Effector memory CD4-positive, alpha-beta T cell (primary cell): ENCODE results near the gene GGT6.

Source experiments
- DNase-seq, 3 donors: peaks; one replicate each; pipeline ENCODE4 v3.0.0-alpha.2; 2020
- H3K27ac ChIP-seq: 2 replicates; pipeline ENCODE4 v1.7.0; 2013; ENCODE audit warnings: mild to moderate bottlenecking, low read length, moderate library complexity; ENCODE audit not compliant: insufficient read depth, poor library complexity, severe bottlenecking
- H3K27me3 ChIP-seq: replicated peaks from 2 replicates; pipeline ENCODE4 v1.7.0; 2013; ENCODE audit warnings: mild to moderate bottlenecking, low read length; ENCODE audit not compliant: insufficient read depth, control insufficient read depth, poor library complexity, severe bottlenecking
- H3K36me3 ChIP-seq: 2 replicates; pipeline ENCODE4 v1.7.0; 2013; ENCODE audit warnings: mild to moderate bottlenecking, low read length, moderate library complexity; ENCODE audit not compliant: control insufficient read depth, insufficient read depth
- H3K4me1 ChIP-seq: 2 replicates; pipeline ENCODE4 v1.7.0; 2013; ENCODE audit warnings: low read length, mild to moderate bottlenecking; ENCODE audit not compliant: control insufficient read depth, insufficient read depth, poor library complexity, severe bottlenecking
- H3K4me3 ChIP-seq: 2 replicates; pipeline ENCODE4 v1.7.0; 2013; ENCODE audit warnings: low read length, low read depth, mild to moderate bottlenecking; ENCODE audit not compliant: insufficient read depth, poor library complexity, severe bottlenecking
- H3K9me3 ChIP-seq: 2 replicates; pipeline ENCODE4 v1.7.0; 2013; ENCODE audit warnings: mild to moderate bottlenecking, low read length, moderate library complexity; ENCODE audit not compliant: control insufficient read depth

The GGT6 gene

DNA sequence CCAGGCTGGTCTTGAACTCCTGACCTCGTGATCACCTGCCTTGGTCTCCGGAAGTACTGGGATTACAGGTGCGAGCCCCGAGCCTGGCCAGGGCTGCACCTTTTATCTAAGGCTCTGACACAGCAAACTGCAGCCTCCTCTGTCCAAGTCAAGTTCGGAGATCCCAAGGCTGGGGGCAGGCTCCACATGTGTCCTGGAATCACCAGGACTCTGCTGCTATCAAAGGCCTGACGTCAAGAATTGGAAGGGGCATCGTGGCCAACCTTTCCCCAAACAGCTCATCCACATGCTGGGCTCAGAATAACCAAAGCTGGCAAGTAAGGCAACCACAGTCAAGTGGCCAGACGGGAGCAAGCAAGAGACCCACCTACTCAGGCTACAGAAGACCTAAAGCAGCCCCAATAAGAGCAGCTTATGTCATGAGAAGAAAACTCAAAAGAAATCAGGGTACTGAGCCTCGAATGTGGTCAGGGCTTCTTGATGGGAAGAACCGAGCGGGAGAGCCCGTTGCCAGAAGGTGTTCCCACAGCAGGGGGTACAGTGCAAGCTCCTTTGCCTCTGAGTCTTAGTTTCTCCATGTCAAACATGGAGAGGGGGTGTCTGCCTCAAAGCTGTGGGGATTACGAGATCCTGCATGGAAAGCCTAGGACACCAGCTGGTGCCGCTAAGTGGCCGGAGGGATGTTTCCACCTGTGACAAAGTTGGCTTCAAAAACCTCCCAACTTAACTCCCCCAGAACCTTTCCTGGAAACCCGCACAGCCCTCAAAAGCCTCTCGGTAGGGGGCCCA, 13.1 kb downstream of the GGT6 start:
- H3K27me3 ChIP-seq, result no peaks in the 10 kb centered on the region
- H3K4me3 ChIP-seq, result no peak overlapping the region
- no peak for DNase-seq
- H3K9me3 ChIP-seq, result no peaks in the 10 kb centered on the region
- H3K27ac ChIP-seq, result no peak overlapping the region
- peaks cover 91% of the 10 kb centered on the region for H3K36me3 ChIP-seq
- H3K4me1 ChIP-seq, result no peaks in the 10 kb centered on the region

DNA sequence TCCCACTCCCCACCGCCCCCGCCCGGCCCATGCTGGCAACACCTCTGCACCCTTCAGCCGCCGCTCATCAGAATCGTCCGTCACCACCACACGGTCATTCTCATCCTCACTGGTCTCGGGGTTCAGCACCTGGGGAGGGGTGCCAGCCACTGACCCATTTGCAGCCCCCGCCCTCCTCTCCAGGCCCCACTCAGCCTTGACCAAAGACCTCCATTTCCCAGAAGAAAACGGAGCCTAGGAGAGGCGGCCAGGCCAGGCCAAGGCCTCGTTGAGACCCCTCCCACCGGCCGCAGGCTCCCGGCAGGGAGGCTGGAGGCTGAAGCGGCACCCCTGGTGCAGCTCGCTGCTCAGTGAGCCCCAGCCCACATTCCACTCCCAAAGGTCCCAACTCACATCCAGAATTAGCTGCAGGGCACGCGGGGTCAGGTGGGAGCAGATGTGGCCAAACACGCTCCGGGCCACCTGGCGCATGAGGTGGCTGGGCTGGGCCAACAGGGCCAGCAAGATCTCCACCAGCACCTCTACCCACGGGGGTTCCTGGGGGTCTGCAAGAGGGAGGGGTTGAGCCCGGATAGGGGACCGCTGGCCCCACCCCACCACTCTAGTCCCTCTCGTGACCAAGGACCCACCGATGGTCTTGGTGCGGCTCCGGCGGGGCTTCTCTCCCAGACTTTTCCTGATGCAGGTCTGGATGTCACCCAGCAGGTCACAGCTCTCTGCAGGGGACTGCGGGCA, 15.0 kb downstream of the GGT6 start:
- Histone ChIP-seq H3K27me3 (no peaks in the 10 kb centered on the region), H3K36me3 (peaks cover 92% of the 10 kb centered on the region), H3K4me1 (no peaks in the 10 kb centered on the region), H3K9me3 (no peaks in the 10 kb centered on the region), H3K4me3 (no peak overlapping the region), H3K27ac (no peak overlapping the region)
- DNase-seq, result no peak

DNA sequence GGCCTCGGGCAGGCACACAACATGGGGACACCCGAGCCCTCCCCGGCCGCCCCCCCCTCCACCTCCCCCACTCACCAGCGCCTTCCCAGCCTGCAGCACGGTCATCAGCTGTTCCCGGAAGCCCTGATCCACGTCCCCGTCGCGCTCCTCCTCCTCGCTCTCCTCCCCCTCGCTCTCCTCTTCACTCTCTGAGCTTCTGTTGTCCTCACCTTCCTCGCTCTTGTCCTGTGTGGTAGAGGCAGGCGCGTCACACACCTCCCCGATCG, 15.5 kb downstream of the GGT6 start:
- H3K9me3 ChIP-seq, result no peaks in the 10 kb centered on the region
- H3K4me1 ChIP-seq, result no peaks in the 10 kb centered on the region
- H3K36me3 ChIP-seq, result peaks cover 92% of the 10 kb centered on the region
- no peak overlapping the region for H3K27ac ChIP-seq
- no peaks in the 10 kb centered on the region for H3K27me3 ChIP-seq
- no peak overlapping the region for H3K4me3 ChIP-seq
- no peak for DNase-seq

DNA sequence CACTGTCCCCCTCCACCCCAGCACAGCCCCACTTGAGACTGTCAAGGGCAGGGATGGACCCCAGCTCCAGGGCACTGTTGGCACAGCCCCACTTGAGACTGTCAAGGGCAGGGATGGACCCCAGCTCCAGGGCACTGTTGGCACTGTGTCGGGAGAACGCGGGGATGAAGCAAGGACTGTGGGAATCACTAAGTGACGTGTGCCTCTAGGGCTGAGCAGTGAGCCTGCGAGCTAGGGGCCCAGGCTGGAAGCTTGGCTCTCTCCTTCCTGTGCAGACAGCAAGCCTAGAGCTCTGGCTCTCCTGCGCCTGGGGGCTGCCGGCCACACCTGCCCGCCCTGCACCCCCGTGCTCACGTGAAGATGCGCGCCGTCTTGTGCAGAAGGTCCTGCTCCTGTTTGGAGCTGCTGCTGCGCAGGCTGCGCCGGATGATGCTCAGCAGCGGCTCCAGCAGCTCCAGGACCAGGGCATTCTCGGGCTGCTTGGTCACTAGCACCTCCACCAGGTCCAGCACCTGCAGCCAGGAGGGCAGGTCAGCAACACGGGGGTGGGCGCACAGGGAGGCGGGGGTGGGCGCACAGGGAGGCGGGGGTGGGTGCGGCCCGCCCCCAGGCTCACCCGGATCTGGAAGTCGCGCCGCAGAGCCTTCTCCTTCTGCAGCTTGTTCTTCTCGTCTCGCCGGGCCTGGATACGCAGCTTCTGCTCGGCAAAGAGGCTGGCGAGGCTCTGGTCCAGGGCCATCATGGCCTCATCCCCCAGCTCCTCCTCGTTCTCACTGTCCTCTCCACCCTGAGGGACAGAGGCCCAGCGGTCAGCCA, 16.0 kb downstream of the GGT6 start:
- H3K27ac ChIP-seq, result no peak overlapping the region
- DNase-seq, result no peak
- H3K4me1 ChIP-seq, result no peaks in the 10 kb centered on the region
- peaks cover 92% of the 10 kb centered on the region for H3K36me3 ChIP-seq
- no peak overlapping the region for H3K4me3 ChIP-seq
- no peaks in the 10 kb centered on the region for H3K9me3 ChIP-seq
- H3K27me3 ChIP-seq, result no peaks in the 10 kb centered on the region

DNA sequence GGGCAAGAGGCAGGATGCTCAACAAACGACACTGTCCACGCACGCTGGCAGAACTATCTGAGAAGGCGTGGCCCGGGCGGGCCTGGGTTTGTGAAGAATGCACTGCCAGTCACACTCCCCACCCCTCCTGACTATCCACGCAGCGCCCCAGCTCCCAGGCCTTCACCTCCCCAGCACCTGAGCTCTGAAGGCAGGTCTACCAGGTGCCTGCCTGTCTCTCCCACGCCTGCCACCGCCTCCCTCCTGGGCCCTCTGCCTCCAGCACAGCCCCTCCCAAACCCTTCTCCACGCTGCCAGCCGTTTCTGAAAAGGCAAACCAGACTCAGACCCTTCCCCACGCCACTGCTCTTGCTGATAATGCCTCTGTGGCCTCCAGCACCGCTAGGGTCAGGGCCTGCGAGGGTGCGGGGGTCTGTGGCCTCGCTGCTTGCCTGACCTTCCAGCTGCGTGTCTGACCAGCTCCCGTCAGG, 16.8 kb downstream of the GGT6 start:
- H3K27me3 ChIP-seq, result no peaks in the 10 kb centered on the region
- H3K4me1 ChIP-seq, result no peaks in the 10 kb centered on the region
- H3K4me3 ChIP-seq, result no peak overlapping the region
- DNase-seq, result no peak
- no peaks in the 10 kb centered on the region for H3K9me3 ChIP-seq
- H3K27ac ChIP-seq, result no peak overlapping the region
- H3K36me3 ChIP-seq, result peaks cover 92% of the 10 kb centered on the region

DNA sequence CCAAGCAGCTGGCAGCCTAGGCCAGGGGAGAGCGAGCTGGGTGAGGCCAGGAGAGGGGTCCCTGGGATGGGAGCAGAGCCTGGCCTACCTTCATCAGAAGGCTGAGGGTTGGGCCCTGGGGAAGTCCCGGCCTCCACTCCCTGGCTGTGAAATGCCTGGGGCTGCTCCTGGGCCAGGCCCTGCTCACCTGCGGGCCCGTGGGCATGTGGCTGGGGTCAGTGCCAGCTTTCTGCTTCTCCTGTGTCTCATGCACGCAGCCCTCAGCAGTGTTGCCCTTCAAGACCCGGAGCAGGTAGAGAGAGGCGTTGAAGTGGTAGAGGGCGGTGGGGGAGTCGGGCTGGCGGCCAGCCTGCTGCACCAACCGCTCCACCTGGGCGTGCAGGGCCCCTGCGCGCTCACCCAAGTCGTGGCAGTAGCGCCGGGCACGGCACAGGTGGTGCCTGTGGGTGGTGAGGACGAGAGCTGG, 17.6 kb downstream of the GGT6 start:
- H3K4me3 ChIP-seq, result no peak overlapping the region
- no peak overlapping the region for H3K27ac ChIP-seq
- no peaks in the 10 kb centered on the region for H3K27me3 ChIP-seq
- no peak for DNase-seq
- H3K9me3 ChIP-seq, result no peaks in the 10 kb centered on the region
- H3K36me3 ChIP-seq, result peaks cover 87% of the 10 kb centered on the region
- H3K4me1 ChIP-seq, result no peaks in the 10 kb centered on the region

DNA sequence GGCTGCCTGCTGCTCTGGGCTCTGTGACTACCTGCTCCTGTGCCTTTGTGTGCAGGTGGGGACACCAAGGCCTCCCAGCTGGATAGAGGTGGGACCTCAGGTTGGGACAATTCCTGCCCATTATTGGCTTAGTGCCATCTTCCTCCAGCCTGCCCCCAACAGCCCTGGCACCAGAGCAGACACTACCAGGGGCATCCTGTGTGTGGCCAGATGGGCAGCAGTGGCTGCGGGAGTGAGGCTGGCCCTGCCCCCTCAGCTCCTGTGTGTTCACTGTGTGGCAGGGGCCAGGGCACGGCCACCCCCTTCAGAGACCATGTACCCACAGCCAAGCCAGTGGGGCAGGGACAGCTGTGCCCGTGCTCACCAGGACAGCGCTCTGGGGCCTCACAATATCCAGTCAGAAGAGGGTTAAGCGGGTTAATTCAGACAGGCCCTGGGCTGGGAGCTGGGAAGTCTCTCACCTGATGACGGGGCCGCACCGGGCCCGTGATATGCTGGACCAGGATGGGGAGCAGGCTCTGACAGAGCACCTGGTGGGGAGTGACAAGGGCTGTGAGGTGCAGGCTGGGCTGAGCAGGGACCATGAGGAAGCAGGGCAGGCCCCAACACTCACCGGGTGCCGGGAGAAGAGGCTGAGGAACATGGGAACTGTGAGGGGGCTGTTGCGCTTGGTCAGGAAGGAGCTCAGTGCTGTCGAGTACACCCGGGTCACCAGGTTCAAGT, 18.2 kb downstream of the GGT6 start:
- H3K4me1 ChIP-seq, result no peaks in the 10 kb centered on the region
- DNase-seq, result no peak
- no peak overlapping the region for H3K4me3 ChIP-seq
- H3K27ac ChIP-seq, result no peak overlapping the region
- H3K36me3 ChIP-seq, result peaks cover 81% of the 10 kb centered on the region
- no peaks in the 10 kb centered on the region for H3K27me3 ChIP-seq
- H3K9me3 ChIP-seq, result no peaks in the 10 kb centered on the region

DNA sequence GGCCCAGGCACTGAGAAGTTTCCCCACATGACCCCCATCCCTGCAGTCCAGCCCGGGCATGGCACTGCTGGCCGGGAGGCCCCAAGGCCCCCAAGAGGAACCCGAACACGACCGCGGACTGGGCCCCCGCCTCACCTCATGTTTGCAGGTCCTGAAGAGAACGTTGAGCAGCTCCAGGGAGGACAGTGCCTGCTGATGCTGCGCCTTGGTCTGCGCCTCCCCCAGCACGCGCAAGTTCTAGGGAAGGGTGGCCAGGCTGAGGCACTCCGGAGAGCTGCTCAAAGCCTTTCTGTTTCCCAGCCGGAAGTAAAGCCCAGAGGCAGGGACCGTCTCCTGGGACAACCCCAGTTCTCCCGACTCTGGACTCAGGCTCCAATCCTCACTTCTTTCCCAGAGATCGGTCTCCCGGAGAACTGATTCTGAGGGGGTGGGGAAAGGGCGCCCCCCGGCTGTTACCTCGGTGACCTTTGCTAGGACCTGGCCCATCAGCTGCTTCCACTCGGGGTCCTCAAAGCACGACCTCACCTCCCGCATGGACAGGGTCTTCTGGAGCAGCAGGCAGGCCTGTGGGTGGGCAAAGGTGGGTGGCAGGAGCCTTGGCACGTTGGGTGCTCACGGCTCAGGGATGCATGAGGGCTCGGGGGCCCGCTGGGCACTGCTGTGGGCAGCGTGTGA, 18.9 kb downstream of the GGT6 start:
- no peak for DNase-seq
- Histone ChIP-seq H3K9me3 (no peaks in the 10 kb centered on the region), H3K27ac (no peak overlapping the region), H3K4me3 (no peak overlapping the region), H3K27me3 (no peaks in the 10 kb centered on the region), H3K36me3 (peaks cover 74% of the 10 kb centered on the region), H3K4me1 (no peaks in the 10 kb centered on the region)

DNA sequence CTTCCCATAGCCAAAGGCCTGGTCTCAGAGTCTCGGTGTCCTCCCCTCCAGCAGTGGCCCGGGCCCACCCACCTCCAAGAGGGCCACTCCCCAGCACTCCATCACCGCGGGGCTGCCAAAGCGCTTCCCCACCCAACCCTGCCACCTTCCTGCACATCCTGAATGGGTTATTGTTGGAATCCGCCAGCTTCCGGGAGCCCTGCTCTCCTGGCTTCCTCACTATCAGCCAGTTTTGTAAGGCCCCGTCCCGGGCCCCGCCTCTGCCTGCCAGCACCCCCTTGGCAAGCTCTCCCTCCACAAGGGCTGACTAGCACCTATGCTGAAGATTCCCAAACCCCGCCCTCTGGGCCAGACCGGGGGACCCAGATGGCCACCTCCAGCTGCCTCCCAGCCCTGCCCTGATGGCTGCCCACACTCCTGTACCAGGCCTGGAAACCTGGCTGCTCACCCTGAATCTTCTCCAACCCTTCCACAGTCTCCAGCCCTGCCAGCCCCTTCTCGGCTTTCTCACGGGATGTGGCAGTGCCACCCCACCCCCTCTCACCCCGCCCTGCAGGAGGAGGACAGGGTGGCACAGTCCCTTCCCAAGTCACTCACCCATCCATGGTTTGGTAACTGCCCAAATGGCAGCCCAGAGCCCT, 19.6 kb downstream of the GGT6 start:
- no peaks in the 10 kb centered on the region for H3K9me3 ChIP-seq
- peaks cover 70% of the 10 kb centered on the region for H3K36me3 ChIP-seq
- H3K4me1 ChIP-seq, result no peaks in the 10 kb centered on the region
- DNase-seq, result no peak
- no peaks in the 10 kb centered on the region for H3K27me3 ChIP-seq
- H3K4me3 ChIP-seq, result no peak overlapping the region
- H3K27ac ChIP-seq, result no peak overlapping the region
